Ovary (tissue), 9 donors: ENCODE measurements around the gene ZKSCAN1. TPM values are rescaled to one million over a fixed set of nuclear protein-coding genes. Genes with fewer than 3 reads are reported as not detected.

Experiments
- DNase-seq, 5 donors: peaks; one replicate each; pipeline ENCODE4 v3.0.0-alpha.2; 2019 to 2020
- H3K27ac ChIP-seq, 2 donors: fragments of 200-600 bp; one replicate each; pipeline versions ENCODE4 v1.5.1 to v1.8.0; 2019 to 2022
- H3K27me3 ChIP-seq: fragments of 200-600 bp; one replicate; pipeline ENCODE4 v1.8.0; 2022
- H3K36me3 ChIP-seq: fragments of 200-600 bp; sonication (generic); one replicate; pipeline ENCODE4 v1.5.1; 2019
- H3K4me1 ChIP-seq: one replicate; pipeline ENCODE4 v1.8.1; 2013; ENCODE audit warnings: mild to moderate bottlenecking, moderate library complexity; ENCODE audit not compliant: insufficient read depth
- H3K4me3 ChIP-seq: fragments of 200-600 bp; sonication (generic); one replicate; pipeline ENCODE4 v1.5.1; 2017
- H3K9me3 ChIP-seq, 2 donors: fragments of 200-600 bp in 1 of 2; sonication (generic) in 1 of 2; one replicate each; pipeline versions ENCODE4 v1.5.1 to v1.8.1; 2013 to 2019; ENCODE audit warnings: mild to moderate bottlenecking in 1 of 2, moderate library complexity in 1 of 2
- CTCF ChIP-seq, 3 donors: fragments of 450-650 bp in 2 of 3; fragments of 200-600 bp in 1 of 3; IDR thresholded peaks; one replicate each; pipeline versions ENCODE4 v1.5.1 to v1.8.0; 2016 to 2022; ENCODE audit warnings: antibody characterized with exemption in 3 of 3, mild to moderate bottlenecking in 1 of 3
- EP300 ChIP-seq: sonication (generic); formaldehyde crosslinking; IDR thresholded peaks from one replicate; pipeline ENCODE4 v1.6.1; 2017; ENCODE audit warnings: antibody characterized with exemption
- POLR2A ChIP-seq: fragments of 450-650 bp; IDR thresholded peaks from one replicate; pipeline ENCODE4 v1.6.1; 2017; ENCODE audit warnings: antibody characterized with exemption, mild to moderate bottlenecking, moderate library complexity
- WGBS, 3 donors: extraction: QIAGEN DNeasy Blood & Tissue Kit in 1 of 3; methylation state at CpG; one replicate each; pipeline versions ENCODE4 v1.1.5 to v1.1.7; 2013 to 2017; 5-methylcytosine and 5-hydroxymethylcytosine counted together
- intact Hi-C, 4 donors: fragments of 100-400 bp; cut with DNase I; formaldehyde crosslinking; loops; one replicate each; pipeline versions ENCODE4 v1.11.0 to v1.15.1; 2022 to 2023
- polyA plus RNA-seq, 2 donors: library from polyadenylated mRNA; stranded (reverse); fragments of 200-250 nt in 1 of 2; fragments of 350-450 nt in 1 of 2; fragmentation: Illumina TruSeq in 1 of 2; extraction: RNeasy Lipid Tissue Mini Kit (QIAGEN cat#74804) in 1 of 2; gene quantifications; one replicate each; pipeline ENCODE4 v1.2.3, GENCODE V29; 2013 to 2014
- total RNA-seq, 7 donors: library from RNA; depleted of rRNA in 2 of 7; stranded (reverse); fragments of >200 nt in 2 of 7; fragmentation: NEBNext Ultra II Directional in 3 of 7; extraction: Animal tissue kit (Norgen Biotek cat#: 25700) in 3 of 7; gene quantifications; one replicate each; pipeline versions ENCODE4 v1.1.0 to v1.2.4, GENCODE V29; 2016 to 2023
- donor health status: DM: no; HTN: no; CAD: no; lungs with moderate emphysema.
- donor health status: DM: no; HTN: no; CAD: no.
- donor health status: Bipolar disorder and iron deficiency.
- donor health status: DM: yes; HTN: yes; CAD: no.
- donor health status: DM: no; HTN: no; CAD: no.
- donor health status: DM: yes; HTN: yes; CAD: no.

ZKSCAN1 gene
- total and polyA plus RNA-seq, 9 donors, result 14.2 to 90.7 (median 73.5) TPM

GRCh38 chr7:100044718-100045117 is 29.3 kb downstream of the ZKSCAN1 start:
- Histone ChIP-seq H3K4me3 (no peak overlapping the region), H3K36me3 (no peaks in the 10 kb centered on the region), H3K4me1 (no peaks in the 10 kb centered on the region), H3K27me3 (no peaks in the 10 kb centered on the region), H3K27ac (no peak overlapping the region), H3K9me3 (no peaks in the 10 kb centered on the region)
- no peak for DNase-seq
- no peak for TF ChIP-seq POLR2A
- no peak for TF ChIP-seq CTCF (IDR thresholded peaks at IDR 0.05)
- TF ChIP-seq EP300, result no peak
- WGBS, 3 donors, result 67 to 75% (median 68%) methylated on average over 6 of the region's 6 CpGs
- intact Hi-C loops, result no loop called here

GRCh38 chr7:100048680-100049079 is 33.3 kb downstream of the ZKSCAN1 start:
- H3K4me3 ChIP-seq, result no peak overlapping the region
- no peaks in the 10 kb centered on the region for H3K27me3 ChIP-seq
- no peak for TF ChIP-seq POLR2A
- TF ChIP-seq EP300, result no peak
- TF ChIP-seq CTCF (IDR thresholded peaks at IDR 0.05), result no peak
- 87 to 93% (median 93%) methylated on average over 4 of the region's 4 CpGs for WGBS, 3 donors
- H3K4me1 ChIP-seq, result peaks cover 5% of the 10 kb centered on the region
- intact Hi-C loops, result no loop called here
- H3K36me3 ChIP-seq, result no peaks in the 10 kb centered on the region
- no peak for DNase-seq
- no peaks in the 10 kb centered on the region for H3K9me3 ChIP-seq
- H3K27ac ChIP-seq, result no peak overlapping the region

- peak in 2 of 3 donors; percentile 17 to 35 for TF ChIP-seq CTCF (IDR thresholded peaks at IDR 0.05)
- TF ChIP-seq POLR2A, result peak; percentile 76
- TF ChIP-seq EP300, result no peak
- H3K27ac ChIP-seq, result peak within 1 kb of the TSS; percentile 90 to 91
- H3K4me1 ChIP-seq, result peaks cover 5% of the 10 kb centered on the region
- peak; percentile 88 to 94 (median 90) for DNase-seq
- H3K27me3 ChIP-seq, result no peaks in the 10 kb centered on the region
- 0 to 1% (median 1%) methylated on average over 46 to 47 of the region's 47 CpGs for WGBS, 3 donors
- no peaks in the 10 kb centered on the region for H3K9me3 ChIP-seq
- no peaks in the 10 kb centered on the region for H3K36me3 ChIP-seq
- intact Hi-C loops, result no loop called here
- H3K4me3 ChIP-seq, result peak within 1 kb of the TSS; percentile 79
Measured at GRCh38 chr7:100049441-100050291, 34.3 kb downstream of the ZKSCAN1 start, which contains the start of gene ZSCAN21. Gene ZSCAN21, plus strand, starts transcription at chr7:100049774. Its CDS starts 7,233 bp downstream, at chr7:100057007.

GRCh38 chr7:100051611-100052010 is 36.2 kb downstream of the ZKSCAN1 start:
- Histone ChIP-seq H3K27me3 (no peaks in the 10 kb centered on the region), H3K4me3 (no peak overlapping the region), H3K36me3 (no peaks in the 10 kb centered on the region), H3K4me1 (peaks cover 5% of the 10 kb centered on the region), H3K27ac (no peak overlapping the region), H3K9me3 (no peaks in the 10 kb centered on the region)
- TF ChIP-seq CTCF (IDR thresholded peaks at IDR 0.05), result no peak
- no peak for TF ChIP-seq EP300
- TF ChIP-seq POLR2A, result no peak
- 86 to 92% (median 89%) methylated on average over 3 of the region's 3 CpGs for WGBS, 3 donors
- no peak for DNase-seq
- intact Hi-C loops, result no loop called here
